ENCODE data around the gene CDK5RAP2. TPM values are rescaled to one million over a fixed set of nuclear protein-coding genes. Genes with fewer than 3 reads are reported as not detected.

Gene CDK5RAP2
- total RNA-seq, 4 donors from 2014 or later, result 41.6 to 77.2 (median 43.2) TPM

DNA sequence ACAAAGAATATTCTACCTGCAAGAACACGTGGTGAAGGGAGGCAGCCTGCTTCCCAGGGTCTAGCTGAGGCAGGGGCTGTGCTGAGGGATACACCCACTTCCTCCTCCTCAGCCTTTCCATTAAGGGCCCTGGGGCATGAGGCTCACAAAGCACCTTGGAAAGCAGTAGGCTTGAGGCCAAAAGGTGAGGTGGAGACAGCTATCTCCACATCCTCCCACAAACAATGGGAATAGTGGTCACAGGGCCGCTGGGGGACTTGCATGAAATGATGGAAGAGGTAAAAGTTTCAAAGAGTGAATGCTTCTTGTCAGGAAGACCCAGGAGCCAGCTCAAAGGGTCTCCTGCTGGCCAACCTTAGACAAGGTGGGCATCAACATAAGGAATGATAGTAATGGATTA, 207.9 kb downstream of the CDK5RAP2 start:
- H3K4me1 ChIP-seq, result no peaks in the 10 kb centered on the region
- TF ChIP-seq POLR2A (IDR thresholded peaks at IDR 0.05) (no peak), POLR2AphosphoS5 (IDR thresholded peaks at IDR 0.05) (no peak), EP300 (IDR thresholded peaks at IDR 0.05) (no peak)
- TF ChIP-seq, protein P1, sequence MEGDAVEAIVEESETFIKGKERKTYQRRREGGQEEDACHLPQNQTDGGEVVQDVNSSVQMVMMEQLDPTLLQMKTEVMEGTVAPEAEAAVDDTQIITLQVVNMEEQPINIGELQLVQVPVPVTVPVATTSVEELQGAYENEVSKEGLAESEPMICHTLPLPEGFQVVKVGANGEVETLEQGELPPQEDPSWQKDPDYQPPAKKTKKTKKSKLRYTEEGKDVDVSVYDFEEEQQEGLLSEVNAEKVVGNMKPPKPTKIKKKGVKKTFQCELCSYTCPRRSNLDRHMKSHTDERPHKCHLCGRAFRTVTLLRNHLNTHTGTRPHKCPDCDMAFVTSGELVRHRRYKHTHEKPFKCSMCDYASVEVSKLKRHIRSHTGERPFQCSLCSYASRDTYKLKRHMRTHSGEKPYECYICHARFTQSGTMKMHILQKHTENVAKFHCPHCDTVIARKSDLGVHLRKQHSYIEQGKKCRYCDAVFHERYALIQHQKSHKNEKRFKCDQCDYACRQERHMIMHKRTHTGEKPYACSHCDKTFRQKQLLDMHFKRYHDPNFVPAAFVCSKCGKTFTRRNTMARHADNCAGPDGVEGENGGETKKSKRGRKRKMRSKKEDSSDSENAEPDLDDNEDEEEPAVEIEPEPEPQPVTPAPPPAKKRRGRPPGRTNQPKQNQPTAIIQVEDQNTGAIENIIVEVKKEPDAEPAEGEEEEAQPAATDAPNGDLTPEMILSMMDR (IDR thresholded peaks at IDR 0.05), result no peak
- no peaks in the 10 kb centered on the region for H3K27me3 ChIP-seq
- no peak overlapping the region for H3K27ac ChIP-seq
- no peaks in the 10 kb centered on the region for H3K36me3 ChIP-seq
- no peak overlapping the region for H3K4me3 ChIP-seq
- WGBS, 2 donors (ENCODE audit: low coverage in 1 of 2), result 50% methylated on average over 1 of the region's 2 CpGs; no CpG with 5 or more reads in 1 of the 2 donors
- no peak for ATAC-seq
- no peaks in the 10 kb centered on the region for H3K9me3 ChIP-seq

DNA sequence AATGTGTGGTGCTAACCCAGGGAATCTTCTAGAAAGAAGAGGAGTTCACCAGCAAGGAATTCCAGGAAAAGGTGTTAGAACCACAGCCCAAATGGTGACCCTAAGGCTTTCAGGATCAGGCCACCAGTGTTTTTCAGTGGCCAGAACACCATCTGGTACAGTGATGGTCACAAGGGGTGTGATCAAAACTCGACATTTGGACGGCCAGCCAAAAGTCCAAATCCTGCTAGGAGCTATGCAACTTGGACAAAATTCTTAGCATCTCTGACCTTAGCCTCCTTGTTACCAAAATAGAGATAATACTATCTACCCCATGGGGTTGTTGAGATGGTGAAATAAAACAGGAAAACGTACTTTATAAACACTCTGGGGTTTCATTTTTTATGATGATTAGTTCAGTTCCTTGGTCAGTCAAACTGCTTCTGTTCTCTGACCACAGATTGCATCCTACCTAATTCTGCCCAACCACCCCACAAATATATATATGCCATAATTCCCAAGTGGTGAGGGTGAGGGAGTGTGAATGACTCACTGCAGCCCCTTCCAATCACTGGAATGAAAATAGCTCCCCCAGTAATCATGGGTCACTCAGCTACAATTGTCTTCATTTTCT, 210.3 kb downstream of the CDK5RAP2 start:
- Histone ChIP-seq H3K36me3 (no peaks in the 10 kb centered on the region), H3K27ac (no peak overlapping the region), H3K9me3 (no peaks in the 10 kb centered on the region), H3K4me3 (no peak overlapping the region), H3K27me3 (no peaks in the 10 kb centered on the region), H3K4me1 (no peaks in the 10 kb centered on the region)
- ATAC-seq, result no peak
- TF ChIP-seq POLR2A (IDR thresholded peaks at IDR 0.05), result no peak
- no peak for TF ChIP-seq EP300 (IDR thresholded peaks at IDR 0.05)
- TF ChIP-seq POLR2AphosphoS5 (IDR thresholded peaks at IDR 0.05), result no peak
- TF ChIP-seq, protein P1 (IDR thresholded peaks at IDR 0.05), result no peak
- 35 to 49% methylated on average over 2 to 3 of the region's 3 CpGs for WGBS, 2 donors (ENCODE audit: low coverage in 1 of 2)

DNA sequence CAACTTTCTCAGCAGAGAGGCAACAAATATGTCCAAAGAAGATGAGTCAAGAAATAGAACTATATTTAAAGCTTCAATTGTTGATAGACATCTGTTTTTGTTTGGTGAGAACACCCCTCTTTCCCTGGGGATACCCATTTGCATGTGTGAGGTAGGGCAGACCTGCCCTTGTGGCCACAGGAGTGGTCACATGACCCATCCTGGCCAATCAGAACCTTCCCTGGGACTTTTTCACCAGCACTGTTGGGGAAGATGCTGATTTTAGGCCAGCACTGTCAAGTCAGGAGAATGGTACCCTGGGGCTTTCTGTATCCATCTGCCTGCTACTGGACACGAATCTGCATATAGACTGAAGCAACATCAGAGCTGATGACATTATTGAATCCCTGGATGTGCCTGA, 211.2 kb downstream of the CDK5RAP2 start:
- no peak overlapping the region for H3K27ac ChIP-seq
- no peak overlapping the region for H3K4me3 ChIP-seq
- no peaks in the 10 kb centered on the region for H3K4me1 ChIP-seq
- H3K36me3 ChIP-seq, result no peaks in the 10 kb centered on the region
- no peak for ATAC-seq
- no peaks in the 10 kb centered on the region for H3K27me3 ChIP-seq
- TF ChIP-seq POLR2A (IDR thresholded peaks at IDR 0.05), result no peak
- TF ChIP-seq POLR2AphosphoS5 (IDR thresholded peaks at IDR 0.05), result no peak
- 92 to 100% methylated on average over 1 of the region's 1 CpG for WGBS, 2 donors (ENCODE audit: low coverage in 1 of 2)
- no peaks in the 10 kb centered on the region for H3K9me3 ChIP-seq

DNA sequence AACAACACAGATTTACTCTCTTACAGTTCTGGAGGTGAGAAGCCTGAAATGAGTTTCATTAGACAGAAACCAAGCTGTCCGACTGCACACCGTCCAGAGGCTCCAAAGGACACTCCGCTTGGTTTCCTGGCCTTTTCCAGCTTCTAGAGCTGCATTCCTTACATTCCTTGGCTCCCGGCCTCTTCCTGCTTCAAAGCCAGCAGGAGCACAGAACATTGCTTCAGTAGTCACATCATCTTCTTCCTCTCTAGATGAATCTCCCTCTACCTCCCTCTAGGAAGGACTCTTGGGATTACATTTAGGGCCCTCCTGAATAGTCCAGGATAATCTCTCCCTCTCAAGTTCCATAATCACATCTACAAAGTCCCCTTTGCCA, 213.3 kb downstream of the CDK5RAP2 start:
- 15 to 18% methylated on average over 4 of the region's 4 CpGs for WGBS, 2 donors (ENCODE audit: low coverage in 1 of 2)
- H3K36me3 ChIP-seq, result no peaks in the 10 kb centered on the region
- TF ChIP-seq POLR2A (IDR thresholded peaks at IDR 0.05), result no peak
- no peak for TF ChIP-seq EP300 (IDR thresholded peaks at IDR 0.05)
- no peak for TF ChIP-seq POLR2AphosphoS5 (IDR thresholded peaks at IDR 0.05)
- TF ChIP-seq, protein P1 (IDR thresholded peaks at IDR 0.05), result peak in 1 of 4 experiments; percentile 34
- ATAC-seq, result peak; percentile 76
- H3K4me3 ChIP-seq, result no peak overlapping the region
- H3K4me1 ChIP-seq, result no peaks in the 10 kb centered on the region
- no peaks in the 10 kb centered on the region for H3K27me3 ChIP-seq
- H3K9me3 ChIP-seq, result no peaks in the 10 kb centered on the region
- no peak overlapping the region for H3K27ac ChIP-seq

DNA sequence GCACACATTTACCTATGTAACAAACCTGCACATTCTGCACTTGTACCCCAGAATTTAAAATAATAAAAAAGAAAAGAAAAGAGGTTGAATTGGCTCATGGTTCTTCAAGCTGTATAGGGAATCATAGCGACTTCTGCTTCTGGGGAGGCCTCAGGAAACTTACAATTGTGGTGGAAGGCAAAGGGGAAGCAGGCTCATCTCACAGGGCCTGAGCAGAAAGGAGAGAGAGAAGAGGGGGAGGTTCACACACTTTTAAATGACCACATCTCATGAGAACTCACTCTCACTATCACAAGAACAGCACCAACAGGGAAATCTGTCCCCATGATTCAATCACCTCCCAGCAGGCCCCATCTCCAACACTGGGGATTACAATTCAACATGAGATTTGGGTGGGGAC, 214.6 kb downstream of the CDK5RAP2 start:
- Histone ChIP-seq H3K4me1 (no peaks in the 10 kb centered on the region), H3K4me3 (no peak overlapping the region), H3K27ac (no peak overlapping the region), H3K9me3 (no peaks in the 10 kb centered on the region), H3K36me3 (no peaks in the 10 kb centered on the region), H3K27me3 (no peaks in the 10 kb centered on the region)
- 75 to 100% methylated on average over 1 of the region's 1 CpG for WGBS, 2 donors (ENCODE audit: low coverage in 1 of 2)
- TF ChIP-seq, protein P1 (IDR thresholded peaks at IDR 0.05), result no peak
- TF ChIP-seq EP300 (IDR thresholded peaks at IDR 0.05) (no peak), POLR2AphosphoS5 (IDR thresholded peaks at IDR 0.05) (no peak), POLR2A (IDR thresholded peaks at IDR 0.05) (no peak)
- no peak for ATAC-seq
